HG03103 (cell line): ENCODE data around the gene GRK5.

Experiments used
- ATAC-seq: cut with Tn5 transposase; IDR thresholded peaks from one replicate; pipeline ENCODE4 v1.9.1; 2021; ENCODE audit warnings: low read depth; ENCODE audit not compliant: unreplicated experiment

GRK5 gene

GRCh38 chr10:119395280-119396007 lies 188.1 kb downstream of the GRK5 start:
- ATAC-seq: peak; percentile 47

DNA sequence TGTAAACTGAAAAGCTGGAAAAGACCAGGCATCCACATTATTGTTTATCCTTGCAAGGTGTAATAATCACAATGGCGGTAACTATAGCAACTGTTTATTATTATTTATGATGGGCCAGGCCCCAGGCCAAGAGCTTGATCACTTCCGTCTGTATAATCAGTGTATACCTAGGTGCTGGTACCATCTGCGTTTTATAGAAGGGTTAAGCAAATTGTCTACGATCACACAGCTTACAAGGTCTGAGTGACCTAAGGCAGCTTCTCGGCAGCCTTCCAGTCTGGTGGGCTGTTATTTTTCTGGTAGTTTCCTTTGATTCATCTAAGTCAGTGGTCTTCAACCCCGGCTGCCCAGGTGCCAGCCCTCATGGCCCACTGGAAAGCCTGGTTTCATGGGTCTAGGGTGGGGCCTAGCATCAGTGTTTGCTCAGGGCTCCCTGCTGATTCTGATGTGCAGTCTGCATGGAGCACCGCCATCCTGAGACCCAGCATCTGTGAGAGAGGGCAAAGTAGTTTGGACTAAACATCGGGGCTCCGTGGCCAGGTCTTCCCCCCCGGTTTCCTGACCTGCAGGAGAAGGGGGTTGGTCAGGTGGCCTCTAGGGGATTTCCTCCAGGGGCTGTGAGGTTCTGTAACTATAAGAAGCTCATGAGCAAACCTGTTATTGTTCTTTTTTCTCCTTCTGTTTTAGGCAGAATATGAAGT lies 188.8 kb downstream of the GRK5 start:
- ATAC-seq: no peak

DNA sequence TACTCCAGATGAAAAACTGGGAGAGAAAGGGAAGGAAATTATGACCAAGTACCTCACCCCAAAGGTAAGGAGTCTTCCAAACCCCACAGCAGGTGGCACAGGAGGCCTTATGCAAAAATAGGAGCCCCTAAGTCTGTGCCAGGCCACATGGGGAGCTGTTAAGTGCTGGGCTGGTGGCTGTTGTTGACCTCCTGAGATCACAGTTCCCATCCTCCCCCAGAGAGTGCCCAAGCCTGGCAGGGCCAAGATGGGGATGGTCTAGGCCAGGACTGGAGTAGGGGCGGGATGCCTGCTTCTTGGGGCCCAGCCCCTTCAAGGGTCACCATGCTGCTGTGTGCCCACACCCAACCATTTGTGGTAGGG lies 189.3 kb downstream of the GRK5 start:
- no peak for ATAC-seq

DNA sequence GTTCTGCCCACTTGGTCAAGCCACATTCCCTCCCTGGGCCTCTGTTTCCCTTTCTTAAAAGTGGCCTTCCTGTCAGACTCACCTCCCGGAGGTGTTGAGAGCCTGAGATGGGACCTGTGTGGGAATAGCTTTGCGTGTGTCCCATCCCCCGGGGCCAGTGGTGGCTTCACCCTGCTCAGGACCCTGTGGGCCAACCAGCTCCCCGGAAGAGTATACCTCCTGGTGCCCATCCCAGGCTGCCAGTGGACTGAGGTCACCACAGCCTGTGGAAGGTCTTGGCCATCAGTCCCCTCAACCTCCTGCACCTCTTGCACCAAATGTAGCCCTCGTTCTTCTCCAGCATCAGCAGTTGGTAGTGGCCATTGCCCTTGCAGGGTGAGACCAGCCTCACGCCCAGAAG lies 190.0 kb downstream of the GRK5 start:
- no peak for ATAC-seq

GRCh38 chr10:119398996-119399395 lies 191.6 kb downstream of the GRK5 start:
- ATAC-seq: no peak

- no peak for ATAC-seq
These were observed 192.1 kb downstream of the GRK5 start for GRCh38 chr10:119399466-119399865.

- ATAC-seq: no peak
These were observed 194.5 kb downstream of the GRK5 start for GRCh38 chr10:119401671-119402395.

DNA sequence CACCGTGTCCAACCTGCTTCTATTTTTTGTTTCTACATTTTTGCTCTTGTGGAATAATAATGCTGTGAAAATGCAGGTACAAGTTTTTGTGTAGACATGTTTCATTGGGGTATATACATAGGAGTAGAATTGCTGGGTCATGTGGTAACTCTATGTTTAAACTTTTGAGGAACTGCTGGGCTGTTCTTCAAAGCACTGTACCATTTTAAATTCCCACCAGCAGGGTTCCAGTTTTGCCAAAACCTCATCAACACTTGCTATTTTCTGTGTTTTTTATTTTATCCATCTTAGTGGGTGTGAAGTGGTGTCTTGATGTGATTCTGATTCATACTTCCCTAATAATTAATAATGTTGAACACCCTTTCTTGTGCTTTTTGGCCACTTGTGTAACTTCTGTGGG lies 196.6 kb downstream of the GRK5 start:
- ATAC-seq: no peak

DNA sequence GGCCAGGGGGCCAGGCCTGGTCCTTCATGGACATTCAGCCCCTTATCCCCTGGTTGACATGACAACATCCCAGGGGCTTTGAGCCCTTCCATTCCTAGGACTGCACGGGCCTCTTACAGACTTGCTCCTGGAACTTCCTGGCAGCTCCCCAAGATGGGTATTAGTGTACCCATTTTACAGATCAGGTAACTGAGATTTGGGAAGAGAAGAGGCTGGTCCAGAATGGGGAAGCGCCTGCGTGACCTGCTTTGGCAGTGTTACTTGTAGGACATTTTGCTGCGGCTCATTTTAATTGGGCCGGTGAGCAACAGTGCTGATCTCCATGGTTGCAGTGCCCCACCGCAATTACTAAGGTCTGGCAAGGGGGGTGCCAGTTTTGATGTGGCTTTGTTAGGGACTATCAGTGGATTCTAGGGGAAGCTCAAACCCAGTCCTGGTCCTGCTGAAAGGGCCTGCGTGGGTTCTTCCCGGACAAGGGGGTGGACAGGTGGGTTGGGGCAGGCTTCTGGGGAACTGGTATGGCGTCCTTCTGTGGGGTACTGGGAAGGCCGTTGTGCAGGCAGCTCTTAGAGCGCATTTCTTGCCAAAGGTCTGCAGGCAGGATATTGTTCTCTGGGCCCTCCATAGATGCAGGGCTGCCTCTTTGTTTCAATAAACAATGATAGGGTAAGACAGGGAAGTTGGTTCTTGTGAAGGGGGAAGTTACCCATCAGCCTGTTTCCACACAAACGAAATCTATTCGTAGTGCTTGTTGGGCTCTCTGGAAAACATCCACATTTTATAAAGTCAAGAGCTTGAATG lies 197.5 kb downstream of the GRK5 start:
- ATAC-seq: no peak

GRCh38 chr10:119405520-119405807 lies 198.1 kb downstream of the GRK5 start:
- no peak for ATAC-seq

DNA sequence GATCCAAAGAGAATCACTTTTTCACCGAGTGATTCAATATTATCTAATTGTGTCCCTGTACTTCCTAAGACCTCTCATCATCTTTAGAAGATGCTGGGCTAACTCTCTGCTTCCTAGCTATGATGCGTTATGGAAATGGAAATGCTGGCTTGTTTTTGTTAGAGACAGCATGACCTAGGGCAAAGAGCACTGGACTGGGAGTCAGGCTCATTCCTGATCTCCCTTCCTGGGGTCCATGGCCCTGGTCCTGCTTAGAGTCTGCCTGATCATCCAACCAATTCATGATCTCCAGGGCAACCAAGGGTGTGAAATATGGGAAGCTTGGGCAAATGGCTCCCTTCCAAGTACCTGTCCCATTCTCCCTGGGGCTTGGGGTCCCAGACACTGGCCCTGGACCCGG lies 198.8 kb downstream of the GRK5 start:
- ATAC-seq: no peak

DNA sequence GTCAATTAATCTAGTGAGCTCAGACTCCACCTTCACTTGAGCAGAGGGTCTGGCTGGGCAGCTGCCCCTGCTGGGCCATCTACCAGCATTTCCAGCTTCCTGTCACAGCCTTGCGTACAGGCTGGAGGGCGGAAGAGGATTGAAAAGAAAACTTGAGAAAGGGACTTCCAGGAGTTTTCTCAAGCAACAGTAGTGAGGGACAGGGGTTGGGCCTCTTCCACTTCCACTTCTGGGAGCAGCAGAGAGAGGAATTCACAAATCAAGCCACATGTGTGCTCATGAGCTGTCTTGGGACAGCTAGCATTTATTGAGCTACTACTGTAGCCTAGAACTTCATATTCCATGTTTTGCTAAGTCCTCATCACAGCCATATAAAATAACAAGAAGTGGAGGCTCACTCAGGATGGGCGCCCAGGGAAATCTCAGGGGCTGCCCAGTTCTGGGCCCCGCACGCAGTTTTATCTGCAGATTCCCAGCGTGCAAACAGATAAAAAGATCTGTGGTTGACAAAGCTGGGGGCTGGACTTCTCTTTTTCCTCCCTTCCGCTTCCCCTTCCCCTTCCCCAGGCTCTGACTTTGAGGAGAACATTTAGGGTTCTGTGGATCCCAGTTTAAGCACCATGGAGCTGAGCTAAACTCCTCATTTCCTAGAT lies 199.4 kb downstream of the GRK5 start:
- ATAC-seq: no peak

- no peak for ATAC-seq
These were observed 199.9 kb downstream of the GRK5 start for GRCh38 chr10:119407254-119407777.

- ATAC-seq: no peak
These were observed 200.7 kb downstream of the GRK5 start for GRCh38 chr10:119408072-119408471.

DNA sequence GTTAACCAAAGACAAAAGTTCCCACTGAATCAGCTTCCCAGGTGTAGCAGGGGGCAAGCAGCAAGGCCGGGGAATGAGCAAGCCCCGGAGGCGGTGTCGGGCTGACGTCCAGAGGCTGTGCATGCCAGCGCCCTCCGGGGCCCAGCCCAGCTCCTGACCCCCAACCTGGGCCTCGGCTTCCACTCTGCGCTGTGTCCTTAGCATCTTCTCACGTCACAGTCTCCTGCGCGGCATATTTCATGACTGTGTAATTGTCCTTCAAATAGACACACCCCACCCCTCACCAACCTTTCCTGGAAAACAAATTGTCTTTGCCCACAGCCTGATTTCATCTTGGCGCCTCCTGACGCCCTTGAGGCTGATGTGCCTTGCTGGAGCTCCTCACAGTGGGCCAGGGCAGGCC lies 201.6 kb downstream of the GRK5 start:
- no peak for ATAC-seq

GRCh38 chr10:119409385-119409784 lies 202.0 kb downstream of the GRK5 start:
- no peak for ATAC-seq

DNA sequence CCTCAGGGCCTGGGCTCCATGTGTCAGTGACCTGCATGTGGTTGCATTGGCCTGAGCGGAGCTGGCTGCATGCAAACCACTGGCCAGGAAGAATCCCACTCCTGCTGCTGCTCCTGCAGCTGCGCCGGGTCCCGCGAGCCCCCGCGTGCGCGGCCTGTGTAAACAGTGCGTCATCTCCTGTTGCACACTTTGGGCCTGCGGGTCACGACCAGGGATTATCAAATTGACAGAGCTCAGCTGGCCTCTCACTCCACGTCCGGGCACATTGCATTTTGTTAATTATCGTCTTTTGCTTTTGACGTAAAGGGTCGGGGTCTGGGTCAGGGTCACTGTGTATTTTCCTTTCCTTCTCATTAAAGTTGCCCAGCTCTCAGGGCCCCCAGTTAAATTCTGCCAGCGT lies 202.5 kb downstream of the GRK5 start:
- ATAC-seq: no peak

GRCh38 chr10:119410361-119411116 lies 203.2 kb downstream of the GRK5 start:
- no peak for ATAC-seq

DNA sequence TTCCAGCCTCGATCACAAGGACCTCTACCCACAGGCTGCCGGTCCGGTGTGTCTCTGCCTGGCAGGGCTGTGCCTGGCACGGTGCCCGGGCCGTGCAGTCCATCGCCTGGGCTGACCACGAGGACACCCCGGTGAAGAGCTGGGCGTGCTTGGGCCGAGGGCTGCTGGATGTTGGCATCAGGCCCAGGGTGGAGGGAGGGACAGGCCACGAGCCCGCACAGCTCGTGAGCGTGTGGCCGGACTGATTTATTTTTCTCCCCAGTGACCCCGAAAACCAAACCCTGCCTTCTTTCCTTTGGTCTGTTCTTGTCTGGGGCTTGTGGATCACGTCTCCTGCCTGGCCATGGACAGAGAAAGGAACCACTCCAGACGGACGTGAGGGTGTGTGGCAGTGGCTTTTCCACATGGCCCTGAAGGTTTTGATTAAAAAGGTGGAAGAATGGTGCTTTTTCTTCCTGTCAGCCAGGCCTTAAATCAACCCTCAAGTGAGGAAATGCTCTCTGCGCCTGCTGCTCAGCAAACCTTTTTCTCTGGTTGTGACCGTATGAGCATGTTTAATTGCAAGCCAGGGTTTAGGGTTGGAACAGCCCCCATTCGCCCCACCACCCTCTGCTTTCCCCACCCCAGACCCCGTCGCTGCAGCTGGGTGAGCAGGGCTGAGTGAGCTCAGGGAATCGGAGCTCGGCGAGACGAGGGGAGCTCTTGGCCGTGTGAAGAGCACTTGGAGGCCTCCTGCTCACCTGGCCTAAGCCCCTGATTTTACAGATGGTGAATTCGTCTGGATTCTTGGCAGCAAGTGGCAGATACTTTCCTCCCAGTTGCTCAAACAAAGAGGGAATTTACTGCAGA lies 205.1 kb downstream of the GRK5 start:
- ATAC-seq: no peak
